SK-N-SH (cell line): ENCODE data around the gene UBE3D.

Source experiments
- CTCF ChIP-seq: fragments of 200-600 bp; sonication (generic); IDR thresholded peaks from 2 replicates; pipeline ENCODE4 v1.6.1; 2017; ENCODE audit warnings: antibody characterized with exemption, mild to moderate bottlenecking, moderate library complexity
- GATA2 ChIP-seq: sonication (generic); formaldehyde crosslinking; IDR thresholded peaks from 2 replicates; pipeline ENCODE4 v1.5.0; 2020; ENCODE audit warnings: mild to moderate bottlenecking, missing genetic modification reagents
- IRF3 ChIP-seq: fragments of 150-350 bp; IDR thresholded peaks from 2 replicates; pipeline ENCODE4 v1.6.1; 2016; ENCODE audit warnings: mild to moderate bottlenecking, low read depth, low read length
- JUND ChIP-seq: IDR thresholded peaks from 2 replicates; pipeline ENCODE4 v1.4.0; 2012
- MEF2A ChIP-seq: IDR thresholded peaks from 2 replicates; pipeline ENCODE4 v1.4.0; 2012; ENCODE audit warnings: low read depth, borderline replicate concordance
- NRF1 ChIP-seq: IDR thresholded peaks from 2 replicates; pipeline ENCODE4 v1.6.1; 2012; ENCODE audit warnings: low read depth, mild to moderate bottlenecking, low read length
- PBX3 ChIP-seq: IDR thresholded peaks from 2 replicates; pipeline ENCODE4; 2012
- POLR2AphosphoS5 ChIP-seq: IDR thresholded peaks from 2 replicates; pipeline ENCODE4 v1.6.1; 2012; ENCODE audit warnings: low read depth, low read length
- RAD21 ChIP-seq: IDR thresholded peaks from 2 replicates; pipeline ENCODE4 v1.6.1; 2012; ENCODE audit warnings: mild to moderate bottlenecking, low read length
- SMC3 ChIP-seq: IDR thresholded peaks from 2 replicates; pipeline ENCODE4 v1.6.1; 2012; ENCODE audit warnings: low read depth, low read length, improper control_type of control experiment
- USF1 ChIP-seq: IDR thresholded peaks from 2 replicates; pipeline ENCODE4 v1.4.0; 2012; ENCODE audit warnings: low read depth, borderline replicate concordance

GRCh38 chr6:82910395-82910794, 155.2 kb downstream of the UBE3D start:
- TF ChIP-seq RAD21 = no peak
- TF ChIP-seq CTCF = no peak
- no peak for TF ChIP-seq SMC3
- no peak for TF ChIP-seq USF1
- no peak for TF ChIP-seq JUND
- no peak for TF ChIP-seq POLR2AphosphoS5
- TF ChIP-seq PBX3 = no peak
- no peak for TF ChIP-seq IRF3
- no peak for TF ChIP-seq NRF1
- no peak for TF ChIP-seq GATA2 (CRISPR knock-in tag)
- no peak for TF ChIP-seq MEF2A
